SK-N-SH treated with all-trans-retinoic acid at 6 μM for 48 hours (cell line): ENCODE results near the gene OXNAD1.

ENCODE experiments used
- ATAC-seq: fragments of 200-7000 bp; cut with Tn5 transposase; 3 replicates; pipeline ENCODE4 v1.9.1; 2020; ENCODE audit warnings: mild to moderate bottlenecking, moderate library complexity
- ARNTL ChIP-seq: fragments of 450-650 bp; formaldehyde crosslinking; IDR thresholded peaks from 2 replicates; pipeline ENCODE4 v1.5.0; 2020; ENCODE audit warnings: low read depth, mild to moderate bottlenecking, moderate library complexity, borderline replicate concordance
- BACH2 ChIP-seq: fragments of 250-450 bp; sonication (Bioruptor Pico); IDR thresholded peaks from 2 replicates; pipeline ENCODE4 v1.9.0; 2021; ENCODE audit warnings: mild to moderate bottlenecking, borderline replicate concordance
- CSDC2 ChIP-seq: fragments of 250-450 bp; sonication (Bioruptor Pico); IDR thresholded peaks from 2 replicates; pipeline ENCODE4 v1.5.0; 2020; ENCODE audit warnings: mild to moderate bottlenecking, moderate library complexity
- ESRRG ChIP-seq: fragments of 250-450 bp; sonication (Bioruptor Pico); IDR thresholded peaks from 2 replicates; pipeline ENCODE4 v1.6.1; 2021; ENCODE audit warnings: mild to moderate bottlenecking
- GLIS3 ChIP-seq: fragments of 250-450 bp; sonication (Bioruptor Pico); IDR thresholded peaks from 2 replicates; pipeline ENCODE4 v1.5.0; 2020; ENCODE audit warnings: mild to moderate bottlenecking, moderate library complexity
- ISL1 ChIP-seq: fragments of 250-450 bp; sonication (Bioruptor Pico); IDR thresholded peaks from 2 replicates; pipeline ENCODE4 v2.1.2; 2022; ENCODE audit warnings: mild to moderate bottlenecking, moderate library complexity
- OSR1 ChIP-seq: fragments of 250-450 bp; sonication (Bioruptor Pico); IDR thresholded peaks from 2 replicates; pipeline ENCODE4 v1.8.0; 2022; ENCODE audit warnings: moderate library complexity, mild to moderate bottlenecking, inconsistent platforms
- PPARA ChIP-seq: fragments of 250-450 bp; sonication (Bioruptor Pico); IDR thresholded peaks from 2 replicates; pipeline ENCODE4 v1.5.0; 2020; ENCODE audit warnings: mild to moderate bottlenecking, borderline replicate concordance
- SNAI2 ChIP-seq: fragments of 250-450 bp; sonication (Bioruptor Pico); IDR thresholded peaks from 2 replicates; pipeline ENCODE4 v1.5.0; 2020; ENCODE audit warnings: mild to moderate bottlenecking, moderate library complexity
- TCF4 ChIP-seq: fragments of 250-450 bp; sonication (Bioruptor Pico); IDR thresholded peaks from 2 replicates; pipeline ENCODE4 v1.8.0; 2021; ENCODE audit warnings: mild to moderate bottlenecking, moderate library complexity, borderline replicate concordance
- TOX ChIP-seq: fragments of 250-450 bp; sonication (Bioruptor Pico); IDR thresholded peaks from 2 replicates; pipeline ENCODE4 v1.8.0; 2021; ENCODE audit warnings: mild to moderate bottlenecking, moderate library complexity, borderline replicate concordance
- ZFP3 ChIP-seq: fragments of 250-450 bp; sonication (Bioruptor Pico); IDR thresholded peaks from 2 replicates; pipeline ENCODE4 v1.5.0; 2020; ENCODE audit warnings: mild to moderate bottlenecking, moderate library complexity
- ZFP30 ChIP-seq: fragments of 450-650 bp; formaldehyde crosslinking; IDR thresholded peaks from 2 replicates; pipeline ENCODE4 v1.5.0; 2022; ENCODE audit warnings: mild to moderate bottlenecking, moderate library complexity
- ZNF565 ChIP-seq: fragments of 450-650 bp; formaldehyde crosslinking; conservative IDR thresholded peaks from 2 replicates; pipeline ENCODE4 v1.5.0; 2020; ENCODE audit warnings: low read depth, mild to moderate bottlenecking, moderate library complexity
- ZNF70 ChIP-seq: fragments of 450-650 bp; formaldehyde crosslinking; IDR thresholded peaks from 2 replicates; pipeline ENCODE4 v1.5.0; 2020; ENCODE audit warnings: mild to moderate bottlenecking, moderate library complexity
- ZNF8 ChIP-seq: fragments of 450-650 bp; formaldehyde crosslinking; IDR thresholded peaks from 2 replicates; pipeline ENCODE4 v1.5.0; 2020; ENCODE audit warnings: mild to moderate bottlenecking, moderate library complexity
- TF ChIP-seq, protein P1 (sequence below): fragments of 250-450 bp; sonication (Bioruptor Pico); IDR thresholded peaks from 2 replicates; pipeline ENCODE4 v1.5.1; 2020; ENCODE audit warnings: low read depth, mild to moderate bottlenecking, moderate library complexity
- TF ChIP-seq, protein P2 (sequence below): fragments of 250-450 bp; sonication (Bioruptor Pico); IDR thresholded peaks from 2 replicates; pipeline ENCODE4 v1.8.0; 2020; ENCODE audit warnings: mild to moderate bottlenecking, moderate library complexity, borderline replicate concordance
- TF ChIP-seq, protein P3 (sequence below): fragments of 250-450 bp; sonication (Bioruptor Pico); IDR thresholded peaks from 2 replicates; pipeline ENCODE4 v1.5.0; 2020; ENCODE audit warnings: mild to moderate bottlenecking, moderate library complexity
- TF ChIP-seq, protein P4 (sequence below): fragments of 250-450 bp; sonication (Bioruptor Pico); IDR thresholded peaks from 2 replicates; pipeline ENCODE4 v1.8.0; 2021; ENCODE audit warnings: low read depth, mild to moderate bottlenecking, moderate library complexity, borderline replicate concordance
- TF ChIP-seq, protein P5 (sequence below): fragments of 250-450 bp; sonication (Bioruptor Pico); IDR thresholded peaks from 2 replicates; pipeline ENCODE4 v1.5.1; 2021; ENCODE audit warnings: mild to moderate bottlenecking, moderate library complexity

OXNAD1 gene

DNA sequence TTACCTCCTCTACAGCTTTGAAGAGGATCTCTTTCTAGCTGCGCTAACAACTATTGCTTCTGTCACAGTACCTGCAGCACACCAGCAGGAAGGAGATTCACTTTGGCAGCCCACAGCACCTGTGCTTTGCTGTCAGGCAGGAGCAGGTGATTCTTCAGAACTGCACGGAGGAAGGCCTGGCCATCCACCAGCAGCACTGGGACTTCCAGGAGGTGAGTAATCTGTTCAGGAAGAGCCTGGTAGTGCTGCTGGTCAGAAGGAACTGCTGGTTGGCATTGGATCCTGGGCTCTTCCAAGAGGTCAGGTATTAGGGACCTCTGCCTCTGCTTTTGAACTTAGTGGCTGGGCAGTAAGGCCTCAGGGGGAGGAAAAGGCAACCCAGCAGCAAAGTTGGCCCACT, 42.5 kb upstream of the OXNAD1 start:
- no peak for ATAC-seq
- TF ChIP-seq GLIS3 (CRISPR knock-in tag) (no peak), ZNF565 (CRISPR knock-in tag) (no peak), ISL1 (no peak)

DNA sequence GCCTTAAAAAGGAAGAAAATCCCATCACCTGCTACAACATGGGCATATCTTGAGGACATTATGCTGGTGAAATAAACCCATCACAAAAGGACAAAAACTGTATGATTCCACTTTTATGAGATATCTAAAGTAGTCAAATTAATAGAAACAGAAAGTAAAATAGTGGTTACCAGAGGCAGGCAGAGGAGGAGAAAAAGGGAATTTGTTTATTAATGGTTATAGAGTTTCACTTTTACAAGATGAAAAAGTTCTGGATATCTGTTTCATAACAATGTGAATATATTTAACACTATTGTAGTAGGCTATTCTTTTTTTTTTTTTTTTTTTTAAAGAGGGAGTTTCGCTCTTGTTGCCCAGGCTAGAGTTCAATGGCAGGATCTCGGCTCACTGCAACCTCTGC, 40.7 kb upstream of the OXNAD1 start:
- no peak for TF ChIP-seq TOX (CRISPR knock-in tag)
- no peak for TF ChIP-seq SNAI2
- TF ChIP-seq CSDC2 (CRISPR knock-in tag), result no peak
- no peak for TF ChIP-seq ISL1
- no peak for TF ChIP-seq ARNTL
- no peak for TF ChIP-seq ZNF8 (CRISPR knock-in tag)
- TF ChIP-seq, protein P1, sequence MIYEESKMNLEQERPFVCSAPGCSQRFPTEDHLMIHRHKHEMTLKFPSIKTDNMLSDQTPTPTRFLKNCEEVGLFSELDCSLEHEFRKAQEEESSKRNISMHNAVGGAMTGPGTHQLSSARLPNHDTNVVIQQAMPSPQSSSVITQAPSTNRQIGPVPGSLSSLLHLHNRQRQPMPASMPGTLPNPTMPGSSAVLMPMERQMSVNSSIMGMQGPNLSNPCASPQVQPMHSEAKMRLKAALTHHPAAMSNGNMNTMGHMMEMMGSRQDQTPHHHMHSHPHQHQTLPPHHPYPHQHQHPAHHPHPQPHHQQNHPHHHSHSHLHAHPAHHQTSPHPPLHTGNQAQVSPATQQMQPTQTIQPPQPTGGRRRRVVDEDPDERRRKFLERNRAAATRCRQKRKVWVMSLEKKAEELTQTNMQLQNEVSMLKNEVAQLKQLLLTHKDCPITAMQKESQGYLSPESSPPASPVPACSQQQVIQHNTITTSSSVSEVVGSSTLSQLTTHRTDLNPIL, result no peak
- TF ChIP-seq, protein P2, sequence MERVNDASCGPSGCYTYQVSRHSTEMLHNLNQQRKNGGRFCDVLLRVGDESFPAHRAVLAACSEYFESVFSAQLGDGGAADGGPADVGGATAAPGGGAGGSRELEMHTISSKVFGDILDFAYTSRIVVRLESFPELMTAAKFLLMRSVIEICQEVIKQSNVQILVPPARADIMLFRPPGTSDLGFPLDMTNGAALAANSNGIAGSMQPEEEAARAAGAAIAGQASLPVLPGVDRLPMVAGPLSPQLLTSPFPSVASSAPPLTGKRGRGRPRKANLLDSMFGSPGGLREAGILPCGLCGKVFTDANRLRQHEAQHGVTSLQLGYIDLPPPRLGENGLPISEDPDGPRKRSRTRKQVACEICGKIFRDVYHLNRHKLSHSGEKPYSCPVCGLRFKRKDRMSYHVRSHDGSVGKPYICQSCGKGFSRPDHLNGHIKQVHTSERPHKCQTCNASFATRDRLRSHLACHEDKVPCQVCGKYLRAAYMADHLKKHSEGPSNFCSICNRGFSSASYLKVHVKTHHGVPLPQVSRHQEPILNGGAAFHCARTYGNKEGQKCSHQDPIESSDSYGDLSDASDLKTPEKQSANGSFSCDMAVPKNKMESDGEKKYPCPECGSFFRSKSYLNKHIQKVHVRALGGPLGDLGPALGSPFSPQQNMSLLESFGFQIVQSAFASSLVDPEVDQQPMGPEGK, result no peak
- no peak for TF ChIP-seq GLIS3 (CRISPR knock-in tag)
- TF ChIP-seq, protein P3, sequence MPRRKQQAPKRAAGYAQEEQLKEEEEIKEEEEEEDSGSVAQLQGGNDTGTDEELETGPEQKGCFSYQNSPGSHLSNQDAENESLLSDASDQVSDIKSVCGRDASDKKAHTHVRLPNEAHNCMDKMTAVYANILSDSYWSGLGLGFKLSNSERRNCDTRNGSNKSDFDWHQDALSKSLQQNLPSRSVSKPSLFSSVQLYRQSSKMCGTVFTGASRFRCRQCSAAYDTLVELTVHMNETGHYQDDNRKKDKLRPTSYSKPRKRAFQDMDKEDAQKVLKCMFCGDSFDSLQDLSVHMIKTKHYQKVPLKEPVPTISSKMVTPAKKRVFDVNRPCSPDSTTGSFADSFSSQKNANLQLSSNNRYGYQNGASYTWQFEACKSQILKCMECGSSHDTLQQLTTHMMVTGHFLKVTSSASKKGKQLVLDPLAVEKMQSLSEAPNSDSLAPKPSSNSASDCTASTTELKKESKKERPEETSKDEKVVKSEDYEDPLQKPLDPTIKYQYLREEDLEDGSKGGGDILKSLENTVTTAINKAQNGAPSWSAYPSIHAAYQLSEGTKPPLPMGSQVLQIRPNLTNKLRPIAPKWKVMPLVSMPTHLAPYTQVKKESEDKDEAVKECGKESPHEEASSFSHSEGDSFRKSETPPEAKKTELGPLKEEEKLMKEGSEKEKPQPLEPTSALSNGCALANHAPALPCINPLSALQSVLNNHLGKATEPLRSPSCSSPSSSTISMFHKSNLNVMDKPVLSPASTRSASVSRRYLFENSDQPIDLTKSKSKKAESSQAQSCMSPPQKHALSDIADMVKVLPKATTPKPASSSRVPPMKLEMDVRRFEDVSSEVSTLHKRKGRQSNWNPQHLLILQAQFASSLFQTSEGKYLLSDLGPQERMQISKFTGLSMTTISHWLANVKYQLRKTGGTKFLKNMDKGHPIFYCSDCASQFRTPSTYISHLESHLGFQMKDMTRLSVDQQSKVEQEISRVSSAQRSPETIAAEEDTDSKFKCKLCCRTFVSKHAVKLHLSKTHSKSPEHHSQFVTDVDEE (CRISPR knock-in tag), result no peak
- TF ChIP-seq, protein P4, sequence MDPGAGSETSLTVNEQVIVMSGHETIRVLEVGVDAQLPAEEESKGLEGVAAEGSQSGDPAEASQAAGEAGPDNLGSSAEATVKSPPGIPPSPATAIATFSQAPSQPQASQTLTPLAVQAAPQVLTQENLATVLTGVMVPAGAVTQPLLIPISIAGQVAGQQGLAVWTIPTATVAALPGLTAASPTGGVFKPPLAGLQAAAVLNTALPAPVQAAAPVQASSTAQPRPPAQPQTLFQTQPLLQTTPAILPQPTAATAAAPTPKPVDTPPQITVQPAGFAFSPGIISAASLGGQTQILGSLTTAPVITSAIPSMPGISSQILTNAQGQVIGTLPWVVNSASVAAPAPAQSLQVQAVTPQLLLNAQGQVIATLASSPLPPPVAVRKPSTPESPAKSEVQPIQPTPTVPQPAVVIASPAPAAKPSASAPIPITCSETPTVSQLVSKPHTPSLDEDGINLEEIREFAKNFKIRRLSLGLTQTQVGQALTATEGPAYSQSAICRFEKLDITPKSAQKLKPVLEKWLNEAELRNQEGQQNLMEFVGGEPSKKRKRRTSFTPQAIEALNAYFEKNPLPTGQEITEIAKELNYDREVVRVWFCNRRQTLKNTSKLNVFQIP, result no peak
- TF ChIP-seq, protein P5, sequence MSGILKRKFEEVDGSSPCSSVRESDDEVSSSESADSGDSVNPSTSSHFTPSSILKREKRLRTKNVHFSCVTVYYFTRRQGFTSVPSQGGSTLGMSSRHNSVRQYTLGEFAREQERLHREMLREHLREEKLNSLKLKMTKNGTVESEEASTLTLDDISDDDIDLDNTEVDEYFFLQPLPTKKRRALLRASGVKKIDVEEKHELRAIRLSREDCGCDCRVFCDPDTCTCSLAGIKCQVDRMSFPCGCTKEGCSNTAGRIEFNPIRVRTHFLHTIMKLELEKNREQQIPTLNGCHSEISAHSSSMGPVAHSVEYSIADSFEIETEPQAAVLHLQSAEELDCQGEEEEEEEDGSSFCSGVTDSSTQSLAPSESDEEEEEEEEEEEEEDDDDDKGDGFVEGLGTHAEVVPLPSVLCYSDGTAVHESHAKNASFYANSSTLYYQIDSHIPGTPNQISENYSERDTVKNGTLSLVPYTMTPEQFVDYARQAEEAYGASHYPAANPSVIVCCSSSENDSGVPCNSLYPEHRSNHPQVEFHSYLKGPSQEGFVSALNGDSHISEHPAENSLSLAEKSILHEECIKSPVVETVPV (CRISPR knock-in tag), result no peak
- TF ChIP-seq BACH2 (CRISPR knock-in tag), result no peak
- TF ChIP-seq, all 23 proteins: peak for 0
- no peak for ATAC-seq

DNA sequence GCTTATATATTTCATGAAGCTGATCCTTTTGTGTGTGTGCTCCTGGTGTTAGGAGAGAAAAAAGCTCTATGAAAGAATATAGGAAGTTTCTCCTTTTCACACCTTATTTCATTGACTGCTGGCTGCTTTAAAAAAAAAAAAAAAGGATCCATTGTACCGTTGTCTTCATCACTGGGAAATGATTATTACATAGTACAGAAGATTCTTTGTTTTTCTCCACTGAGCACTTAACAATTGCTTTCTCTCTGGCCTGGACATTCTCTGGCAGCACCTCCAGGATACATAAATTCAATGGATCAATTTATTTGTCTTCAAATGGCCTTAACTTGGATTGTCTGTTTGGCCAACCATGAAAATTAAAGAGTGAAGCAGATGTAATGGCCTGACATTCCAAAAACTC, 37.4 kb upstream of the OXNAD1 start:
- ATAC-seq, result no peak
- TF ChIP-seq PPARA (no peak), SNAI2 (no peak), TCF4 (CRISPR knock-in tag) (no peak), ZFP30 (no peak), ISL1 (no peak), OSR1 (CRISPR knock-in tag) (no peak), TOX (CRISPR knock-in tag) (no peak), ZNF70 (no peak), ARNTL (no peak), ESRRG (CRISPR knock-in tag) (no peak), ZFP3 (CRISPR knock-in tag) (no peak)
- TF ChIP-seq, protein P2, result no peak
- TF ChIP-seq, protein P3 (CRISPR knock-in tag), result no peak
